Glomerular visceral epithelial cell (primary cell): ENCODE data around the gene LMBRD2.
A peak's percentile ranks its signal among the peaks of the same experiment; 100 is the strongest.

Source experiments
- DNase-seq: peaks from one replicate; pipeline ENCODE4 v3.0.0-alpha.2; 2016; ENCODE audit errors: extremely low spot score

Gene LMBRD2

GRCh38 chr5:36108758-36109460, 42.8 kb downstream of the LMBRD2 start:
- no peak for DNase-seq

GRCh38 chr5:36105819-36106218, 45.9 kb downstream of the LMBRD2 start:
- DNase-seq = no peak

GRCh38 chr5:36099748-36100147, 51.9 kb downstream of the LMBRD2 start:
- no peak for DNase-seq

GRCh38 chr5:36096486-36096885, 55.2 kb downstream of the LMBRD2 start:
- DNase-seq = no peak

- DNase-seq = no peak
These were observed 61.7 kb downstream of the LMBRD2 start for GRCh38 chr5:36089989-36090388.

GRCh38 chr5:36079200-36079781, 72.4 kb downstream of the LMBRD2 start:
- peak; percentile 70 for DNase-seq

GRCh38 chr5:36078430-36078829, 73.3 kb downstream of the LMBRD2 start:
- no peak for DNase-seq

- no peak for DNase-seq
These were observed 78.0 kb downstream of the LMBRD2 start for GRCh38 chr5:36073595-36074216.

- DNase-seq = no peak
These were observed 80.8 kb downstream of the LMBRD2 start for GRCh38 chr5:36070687-36071571.

GRCh38 chr5:36068751-36069281, 82.9 kb downstream of the LMBRD2 start:
- DNase-seq = no peak

- no peak for DNase-seq
These were observed 85.0 kb downstream of the LMBRD2 start, which contains the start of gene UGT3A2 for GRCh38 chr5:36066540-36067210. TSS of gene UGT3A2 (minus strand) at chr5:36066882. CDS start at chr5:36066789, 93 bp downstream.

GRCh38 chr5:36066001-36066539, 85.6 kb downstream of the LMBRD2 start:
- no peak for DNase-seq

- DNase-seq = no peak
These were observed 91.2 kb downstream of the LMBRD2 start for GRCh38 chr5:36060420-36060887.

- no peak for DNase-seq
These were observed 91.9 kb downstream of the LMBRD2 start for GRCh38 chr5:36059571-36060419.

- DNase-seq = no peak
These were observed 92.9 kb downstream of the LMBRD2 start for GRCh38 chr5:36058776-36059175.

GRCh38 chr5:36057386-36057785, 94.3 kb downstream of the LMBRD2 start:
- no peak for DNase-seq

GRCh38 chr5:36056422-36056821, 95.3 kb downstream of the LMBRD2 start:
- no peak for DNase-seq

- DNase-seq = no peak
These were observed 95.7 kb downstream of the LMBRD2 start for GRCh38 chr5:36055984-36056383.

- DNase-seq = peak; percentile 50
These were observed 97.0 kb downstream of the LMBRD2 start for GRCh38 chr5:36054647-36055046.

GRCh38 chr5:36052538-36052937, 99.1 kb downstream of the LMBRD2 start:
- no peak for DNase-seq
